Measurements from ENCODE around the gene FERD3L.

Gene FERD3L

GRCh38 chr7:19133886-19134285, 11.3 kb downstream of the FERD3L start:
- H3K9ac ChIP-seq (ENCODE audit: low read depth, low read length): no peak overlapping the region
- H3K4me3 ChIP-seq (ENCODE audit: low read length): no peak overlapping the region
- H3K36me3 ChIP-seq (ENCODE audit: insufficient read depth, low read depth, low read length): no peaks in the 10 kb centered on the region
- H3K27me3 ChIP-seq (ENCODE audit: insufficient read depth, low read length): no peaks in the 10 kb centered on the region
- H3K9me3 ChIP-seq (ENCODE audit: insufficient read depth, low read depth, low read length): no peaks in the 10 kb centered on the region
- H3K4me1 ChIP-seq (ENCODE audit: insufficient read depth, low read length): no peaks in the 10 kb centered on the region
- no peak overlapping the region for H3K27ac ChIP-seq (ENCODE audit: low read length)

- Histone ChIP-seq H3K27me3 (ENCODE audit: insufficient read depth, low read length) (no peaks in the 10 kb centered on the region), H3K4me1 (ENCODE audit: insufficient read depth, low read length) (no peaks in the 10 kb centered on the region), H3K36me3 (ENCODE audit: insufficient read depth, low read depth, low read length) (no peaks in the 10 kb centered on the region), H3K4me3 (ENCODE audit: low read length) (no peak overlapping the region), H3K9ac (ENCODE audit: low read depth, low read length) (no peak overlapping the region), H3K27ac (ENCODE audit: low read length) (no peak overlapping the region), H3K9me3 (ENCODE audit: insufficient read depth, low read depth, low read length) (no peaks in the 10 kb centered on the region)
These were observed 11.8 kb downstream of the FERD3L start for GRCh38 chr7:19133390-19133789.

GRCh38 chr7:19128856-19129255, 16.4 kb downstream of the FERD3L start:
- Histone ChIP-seq H3K27ac (ENCODE audit: low read length) (no peak overlapping the region), H3K4me1 (ENCODE audit: insufficient read depth, low read length) (no peaks in the 10 kb centered on the region), H3K9ac (ENCODE audit: low read depth, low read length) (no peak overlapping the region), H3K4me3 (ENCODE audit: low read length) (no peak overlapping the region), H3K27me3 (ENCODE audit: insufficient read depth, low read length) (no peaks in the 10 kb centered on the region), H3K36me3 (ENCODE audit: insufficient read depth, low read depth, low read length) (no peaks in the 10 kb centered on the region), H3K9me3 (ENCODE audit: insufficient read depth, low read depth, low read length) (no peaks in the 10 kb centered on the region)

- peaks cover 49% of the 10 kb centered on the region for H3K27me3 ChIP-seq (ENCODE audit: insufficient read depth, low read length)
- no peaks in the 10 kb centered on the region for H3K36me3 ChIP-seq (ENCODE audit: insufficient read depth, low read depth, low read length)
- no peak overlapping the region for H3K4me3 ChIP-seq (ENCODE audit: low read length)
- H3K4me1 ChIP-seq (ENCODE audit: insufficient read depth, low read length): peaks cover 16% of the 10 kb centered on the region
- no peaks in the 10 kb centered on the region for H3K9me3 ChIP-seq (ENCODE audit: insufficient read depth, low read depth, low read length)
- H3K27ac ChIP-seq (ENCODE audit: low read length): no peak overlapping the region
- H3K9ac ChIP-seq (ENCODE audit: low read depth, low read length): no peak overlapping the region
These were observed 23.1 kb downstream of the FERD3L start for GRCh38 chr7:19121977-19122588.

GRCh38 chr7:19119870-19120486, 25.2 kb downstream of the FERD3L start:
- Histone ChIP-seq H3K27me3 (ENCODE audit: insufficient read depth, low read length) (peaks cover 68% of the 10 kb centered on the region), H3K9me3 (ENCODE audit: insufficient read depth, low read depth, low read length) (no peaks in the 10 kb centered on the region), H3K27ac (ENCODE audit: low read length) (no peak overlapping the region), H3K4me1 (ENCODE audit: insufficient read depth, low read length) (peaks cover 16% of the 10 kb centered on the region), H3K4me3 (ENCODE audit: low read length) (no peak overlapping the region), H3K9ac (ENCODE audit: low read depth, low read length) (no peak overlapping the region), H3K36me3 (ENCODE audit: insufficient read depth, low read depth, low read length) (no peaks in the 10 kb centered on the region)

- Histone ChIP-seq H3K27ac (ENCODE audit: low read length) (no peak overlapping the region), H3K4me1 (ENCODE audit: insufficient read depth, low read length) (peaks cover 16% of the 10 kb centered on the region), H3K4me3 (ENCODE audit: low read length) (peak overlapping the region; percentile 64), H3K9me3 (ENCODE audit: insufficient read depth, low read depth, low read length) (no peaks in the 10 kb centered on the region), H3K36me3 (ENCODE audit: insufficient read depth, low read depth, low read length) (no peaks in the 10 kb centered on the region), H3K9ac (ENCODE audit: low read depth, low read length) (no peak overlapping the region), H3K27me3 (ENCODE audit: insufficient read depth, low read length) (peaks cover 74% of the 10 kb centered on the region)
These were observed 25.8 kb downstream of the FERD3L start for GRCh38 chr7:19119372-19119771.

GRCh38 chr7:19118636-19119371, 26.4 kb downstream of the FERD3L start:
- H3K9me3 ChIP-seq (ENCODE audit: insufficient read depth, low read depth, low read length): no peaks in the 10 kb centered on the region
- H3K27ac ChIP-seq (ENCODE audit: low read length): no peak overlapping the region
- peaks cover 80% of the 10 kb centered on the region for H3K27me3 ChIP-seq (ENCODE audit: insufficient read depth, low read length)
- H3K4me3 ChIP-seq (ENCODE audit: low read length): peak overlapping the region; percentile 64
- H3K4me1 ChIP-seq (ENCODE audit: insufficient read depth, low read length): peaks cover 16% of the 10 kb centered on the region
- H3K9ac ChIP-seq (ENCODE audit: low read depth, low read length): no peak overlapping the region
- no peaks in the 10 kb centered on the region for H3K36me3 ChIP-seq (ENCODE audit: insufficient read depth, low read depth, low read length)

GRCh38 chr7:19117870-19118608, 27.2 kb downstream of the FERD3L start:
- peak overlapping the region; percentile 64 for H3K4me3 ChIP-seq (ENCODE audit: low read length)
- no peak overlapping the region for H3K9ac ChIP-seq (ENCODE audit: low read depth, low read length)
- H3K27me3 ChIP-seq (ENCODE audit: insufficient read depth, low read length): peaks cover 88% of the 10 kb centered on the region

GRCh38 chr7:19117091-19117869, 27.9 kb downstream of the FERD3L start, which contains the start of gene TWIST1:
TWIST1 (minus strand) TSS chr7:19117636; CDS start chr7:19117321, 315 bp downstream.
- Histone ChIP-seq H3K4me1 (ENCODE audit: insufficient read depth, low read length) (peaks cover 7% of the 10 kb centered on the region), H3K9ac (ENCODE audit: low read depth, low read length) (no peak within 1 kb of the TSS), H3K36me3 (ENCODE audit: insufficient read depth, low read depth, low read length) (no peaks in the 10 kb centered on the region), H3K27ac (ENCODE audit: low read length) (no peak within 1 kb of the TSS), H3K27me3 (ENCODE audit: insufficient read depth, low read length) (peaks cover 95% of the 10 kb centered on the region), H3K9me3 (ENCODE audit: insufficient read depth, low read depth, low read length) (no peaks in the 10 kb centered on the region; the same call in 1 of the 2 replicates), H3K4me3 (ENCODE audit: low read length) (peak within 1 kb of the TSS; percentile 72)

More at GRCh38 chr7:19117870-19118608, 27.2 kb downstream of the FERD3L start:
- H3K4me1 ChIP-seq (ENCODE audit: insufficient read depth, low read length): peaks cover 9% of the 10 kb centered on the region; the same call in 1 of the 2 replicates
- H3K27ac ChIP-seq (ENCODE audit: low read length): no peak overlapping the region
- H3K9me3 ChIP-seq (ENCODE audit: insufficient read depth, low read depth, low read length): no peaks in the 10 kb centered on the region; the same call in 1 of the 2 replicates
- H3K36me3 ChIP-seq (ENCODE audit: insufficient read depth, low read depth, low read length): no peaks in the 10 kb centered on the region

GRCh38 chr7:19116121-19117090, 28.8 kb downstream of the FERD3L start:
- Histone ChIP-seq H3K36me3 (ENCODE audit: insufficient read depth, low read depth, low read length) (no peaks in the 10 kb centered on the region), H3K27ac (ENCODE audit: low read length) (no peak overlapping the region), H3K9me3 (ENCODE audit: insufficient read depth, low read depth, low read length) (no peaks in the 10 kb centered on the region; the same call in 1 of the 2 replicates), H3K4me1 (ENCODE audit: insufficient read depth, low read length) (peaks cover 13% of the 10 kb centered on the region), H3K27me3 (ENCODE audit: insufficient read depth, low read length) (peaks cover 98% of the 10 kb centered on the region), H3K9ac (ENCODE audit: low read depth, low read length) (no peak overlapping the region), H3K4me3 (ENCODE audit: low read length) (peak overlapping the region; percentile 72)
